ENCODE measurements around the gene SAAL1.

DNA sequence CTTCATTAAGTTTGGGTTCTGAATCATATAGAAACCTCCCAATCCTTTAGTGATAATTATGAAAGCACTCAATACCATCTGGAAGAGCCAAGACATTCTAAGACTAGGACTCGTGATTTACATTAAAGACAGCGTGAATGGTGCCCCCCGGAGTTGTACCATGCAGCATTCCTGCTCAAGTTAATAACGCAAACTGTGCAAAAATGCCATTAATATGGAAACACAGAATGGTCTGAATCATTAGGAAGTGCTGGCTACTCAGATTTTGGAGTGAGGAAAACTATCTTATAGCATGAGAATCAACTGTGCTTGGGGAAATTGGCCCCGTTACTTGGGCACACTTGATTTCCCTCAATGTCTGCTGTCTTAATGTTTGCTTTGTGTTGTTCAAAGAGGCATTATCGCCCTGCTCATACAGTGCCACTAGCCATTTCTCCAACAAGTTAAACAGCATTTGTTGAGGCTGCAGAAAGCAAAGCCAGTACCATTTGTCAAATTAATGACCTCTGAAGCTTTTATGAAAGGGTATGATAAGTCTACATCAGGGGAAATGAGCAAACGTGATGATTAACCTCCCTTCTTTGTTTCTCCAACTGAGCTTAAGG, 41.3 kb downstream of the SAAL1 start:
- TF ChIP-seq GLI2 (tag by site-specific recombination; IDR thresholded peaks at IDR 0.05; ENCODE audit: borderline replicate concordance, low read depth): no peak
- no peak for TF ChIP-seq ZNF184 (tag by site-specific recombination; IDR thresholded peaks at IDR 0.05)
- TF ChIP-seq, protein P1, sequence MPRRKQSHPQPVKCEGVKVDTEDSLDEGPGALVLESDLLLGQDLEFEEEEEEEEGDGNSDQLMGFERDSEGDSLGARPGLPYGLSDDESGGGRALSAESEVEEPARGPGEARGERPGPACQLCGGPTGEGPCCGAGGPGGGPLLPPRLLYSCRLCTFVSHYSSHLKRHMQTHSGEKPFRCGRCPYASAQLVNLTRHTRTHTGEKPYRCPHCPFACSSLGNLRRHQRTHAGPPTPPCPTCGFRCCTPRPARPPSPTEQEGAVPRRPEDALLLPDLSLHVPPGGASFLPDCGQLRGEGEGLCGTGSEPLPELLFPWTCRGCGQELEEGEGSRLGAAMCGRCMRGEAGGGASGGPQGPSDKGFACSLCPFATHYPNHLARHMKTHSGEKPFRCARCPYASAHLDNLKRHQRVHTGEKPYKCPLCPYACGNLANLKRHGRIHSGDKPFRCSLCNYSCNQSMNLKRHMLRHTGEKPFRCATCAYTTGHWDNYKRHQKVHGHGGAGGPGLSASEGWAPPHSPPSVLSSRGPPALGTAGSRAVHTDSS (tag by site-specific recombination; IDR thresholded peaks at IDR 0.05): no peak
- no peak for TF ChIP-seq ZNF660 (tag by site-specific recombination; IDR thresholded peaks at IDR 0.05)
- no peak for TF ChIP-seq ZNF510 (tag by site-specific recombination; IDR thresholded peaks at IDR 0.05; ENCODE audit: insufficient replicate concordance)
